MCF 10A (cell line): ENCODE measurements around the gene RETN. TPM values are rescaled to one million over a fixed set of nuclear protein-coding genes. Genes with fewer than 3 reads are reported as not detected.

Experiments
- BruUV-seq: library from RNA; stranded (reverse); fragments of 400-500 nt; replicated peaks from 2 replicates; lab custom pipeline; 2021; lab: Mats Ljungman, UMichigan
- CTCF ChIA-PET: fragments of 300-600 bp; sonication (Branson Sonifier 250); formaldehyde crosslinking; extraction: SDS; loops from one replicate; lab custom pipeline; 2021; ENCODE audit warnings: antibody characterized with exemption, inconsistent platforms; lab: Yijun Ruan, JAX
- POLR2A ChIA-PET: fragments of 300-600, 350-650 bp; sonication (Branson Sonifier 250); formaldehyde crosslinking; extraction: SDS; loops from one replicate; lab custom pipeline; 2020; ENCODE audit warnings: antibody characterized with exemption, inconsistent platforms; lab: Yijun Ruan, JAX
- DNase-seq: peaks from one replicate; pipeline ENCODE4 v3.0.0-alpha.2; 2018; ENCODE audit not compliant: unreplicated experiment
- H3K27ac Mint-ChIP-seq: one replicate; pipeline ENCODE4 v1.8.0; 2022; ENCODE audit warnings: mild to moderate bottlenecking, low read depth, mixed read lengths; ENCODE audit not compliant: unreplicated experiment
- H3K27me3 Mint-ChIP-seq: one replicate; pipeline ENCODE4 v1.8.0; 2022; ENCODE audit warnings: mixed read lengths; ENCODE audit not compliant: insufficient read depth, unreplicated experiment
- H3K36me3 Mint-ChIP-seq: one replicate; pipeline ENCODE4 v1.8.0; 2022; ENCODE audit warnings: mild to moderate bottlenecking, moderate library complexity, mixed read lengths; ENCODE audit not compliant: insufficient read depth, unreplicated experiment
- H3K4me1 Mint-ChIP-seq: one replicate; pipeline ENCODE4 v1.8.0; 2022; ENCODE audit warnings: mixed read lengths; ENCODE audit not compliant: insufficient read depth, unreplicated experiment
- H3K4me3 Mint-ChIP-seq: one replicate; pipeline ENCODE4 v1.8.0; 2022; ENCODE audit warnings: mild to moderate bottlenecking, moderate library complexity, mixed read lengths; ENCODE audit not compliant: unreplicated experiment
- H3K9me3 Mint-ChIP-seq: one replicate; pipeline ENCODE4 v1.8.0; 2022; ENCODE audit warnings: mixed read lengths; ENCODE audit not compliant: unreplicated experiment
- intact Hi-C: fragments of 100-400 bp; cut with micrococcal nuclease; formaldehyde crosslinking; loops from 2 replicates; pipeline ENCODE4 v1.14.1; 2022
- total RNA-seq: library from RNA; stranded (reverse); gene quantifications from 2 replicates; pipeline ENCODE4 v1.2.3, GENCODE V29; 2022
- TF ChIP-seq, protein P1 (sequence below): fragments of 200-600 bp; IDR thresholded peaks from one replicate; pipeline ENCODE4 v1.8.0; 2022; ENCODE audit warnings: antibody characterized with exemption, mild to moderate bottlenecking; ENCODE audit not compliant: unreplicated experiment

RETN gene
- total RNA-seq, 1 experiment from 2014 or later = not detected

DNA sequence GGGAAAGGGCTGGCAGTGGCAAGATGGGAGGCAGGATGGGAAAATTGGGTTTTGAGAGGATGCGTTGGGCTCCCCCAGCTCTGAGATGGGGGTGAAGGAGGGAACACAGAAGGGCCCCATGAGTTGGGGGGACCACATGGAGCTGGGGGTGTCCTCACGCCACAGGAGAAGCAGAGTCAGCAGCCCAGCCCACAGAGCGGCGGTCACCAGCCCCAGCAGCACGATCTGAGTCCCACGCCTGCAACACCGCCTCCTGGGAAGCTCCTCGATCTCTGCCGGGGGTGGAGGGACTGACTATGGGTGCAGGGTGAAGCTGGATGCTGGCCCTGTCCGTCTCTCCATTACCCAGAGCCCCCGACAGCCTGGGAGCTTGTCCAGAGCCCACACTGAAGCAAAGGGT is 29.7 kb downstream of the RETN start:
- TF ChIP-seq, protein P1, sequence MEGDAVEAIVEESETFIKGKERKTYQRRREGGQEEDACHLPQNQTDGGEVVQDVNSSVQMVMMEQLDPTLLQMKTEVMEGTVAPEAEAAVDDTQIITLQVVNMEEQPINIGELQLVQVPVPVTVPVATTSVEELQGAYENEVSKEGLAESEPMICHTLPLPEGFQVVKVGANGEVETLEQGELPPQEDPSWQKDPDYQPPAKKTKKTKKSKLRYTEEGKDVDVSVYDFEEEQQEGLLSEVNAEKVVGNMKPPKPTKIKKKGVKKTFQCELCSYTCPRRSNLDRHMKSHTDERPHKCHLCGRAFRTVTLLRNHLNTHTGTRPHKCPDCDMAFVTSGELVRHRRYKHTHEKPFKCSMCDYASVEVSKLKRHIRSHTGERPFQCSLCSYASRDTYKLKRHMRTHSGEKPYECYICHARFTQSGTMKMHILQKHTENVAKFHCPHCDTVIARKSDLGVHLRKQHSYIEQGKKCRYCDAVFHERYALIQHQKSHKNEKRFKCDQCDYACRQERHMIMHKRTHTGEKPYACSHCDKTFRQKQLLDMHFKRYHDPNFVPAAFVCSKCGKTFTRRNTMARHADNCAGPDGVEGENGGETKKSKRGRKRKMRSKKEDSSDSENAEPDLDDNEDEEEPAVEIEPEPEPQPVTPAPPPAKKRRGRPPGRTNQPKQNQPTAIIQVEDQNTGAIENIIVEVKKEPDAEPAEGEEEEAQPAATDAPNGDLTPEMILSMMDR = no peak
- Mint-ChIP-seq H3K4me1 (peaks cover 10% of the 10 kb centered on the region), H3K36me3 (peaks cover 6% of the 10 kb centered on the region), H3K9me3 (no peaks in the 10 kb centered on the region), H3K4me3 (no peak overlapping the region), H3K27ac (no peak overlapping the region), H3K27me3 (peaks cover 55% of the 10 kb centered on the region)
- CTCF ChIA-PET = interaction anchor here (0.6 to 2.2 kb wide), 3 partner anchors 18 to 130 kb away, joined by 3 to 8 read pairs (median 4); partner anchors contain the start of gene TRAPPC5
- intact Hi-C loops = no loop called here
- no peak for DNase-seq
- POLR2A ChIA-PET = no interaction called here
- no TSS peak for BruUV-seq

DNA sequence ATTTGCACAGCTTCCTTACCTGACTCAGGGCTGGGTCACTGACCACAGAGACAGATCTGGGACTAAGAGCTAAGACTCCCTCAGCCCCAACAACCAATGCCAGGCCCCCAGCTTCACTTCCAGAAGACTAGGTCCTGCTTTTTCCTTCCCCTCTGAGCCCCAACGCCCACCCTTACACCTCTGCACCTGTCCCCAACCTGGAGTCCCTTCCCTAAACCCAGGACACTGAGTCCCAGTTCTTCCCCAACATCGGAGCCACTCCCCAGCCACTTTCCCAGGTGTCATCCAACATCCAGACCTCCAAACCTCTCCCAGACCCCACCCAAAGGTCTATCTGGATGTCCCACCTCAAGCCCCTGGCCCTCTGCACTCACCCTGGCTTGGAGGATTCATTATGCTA is 30.2 kb downstream of the RETN start:
- peaks cover 6% of the 10 kb centered on the region for H3K36me3 Mint-ChIP-seq
- H3K27ac Mint-ChIP-seq = no peak overlapping the region
- H3K27me3 Mint-ChIP-seq = peaks cover 59% of the 10 kb centered on the region
- no peaks in the 10 kb centered on the region for H3K9me3 Mint-ChIP-seq
- ChIA-PET POLR2A (interaction anchor here (0.6 kb wide), 1 partner anchor 102 kb away, joined by 3 read pairs; no protein-coding TSS in a partner anchor), CTCF (interaction anchor here (0.6 to 2.2 kb wide), 4 partner anchors 18 to 158 kb away, joined by 3 to 8 read pairs (median 4); partner anchors contain the start of gene TRAPPC5)
- no peak overlapping the region for H3K4me3 Mint-ChIP-seq
- H3K4me1 Mint-ChIP-seq = peaks cover 10% of the 10 kb centered on the region
- no peak for DNase-seq
- BruUV-seq = no TSS peak
- TF ChIP-seq, protein P1 = no peak
- intact Hi-C loops = no loop called here

DNA sequence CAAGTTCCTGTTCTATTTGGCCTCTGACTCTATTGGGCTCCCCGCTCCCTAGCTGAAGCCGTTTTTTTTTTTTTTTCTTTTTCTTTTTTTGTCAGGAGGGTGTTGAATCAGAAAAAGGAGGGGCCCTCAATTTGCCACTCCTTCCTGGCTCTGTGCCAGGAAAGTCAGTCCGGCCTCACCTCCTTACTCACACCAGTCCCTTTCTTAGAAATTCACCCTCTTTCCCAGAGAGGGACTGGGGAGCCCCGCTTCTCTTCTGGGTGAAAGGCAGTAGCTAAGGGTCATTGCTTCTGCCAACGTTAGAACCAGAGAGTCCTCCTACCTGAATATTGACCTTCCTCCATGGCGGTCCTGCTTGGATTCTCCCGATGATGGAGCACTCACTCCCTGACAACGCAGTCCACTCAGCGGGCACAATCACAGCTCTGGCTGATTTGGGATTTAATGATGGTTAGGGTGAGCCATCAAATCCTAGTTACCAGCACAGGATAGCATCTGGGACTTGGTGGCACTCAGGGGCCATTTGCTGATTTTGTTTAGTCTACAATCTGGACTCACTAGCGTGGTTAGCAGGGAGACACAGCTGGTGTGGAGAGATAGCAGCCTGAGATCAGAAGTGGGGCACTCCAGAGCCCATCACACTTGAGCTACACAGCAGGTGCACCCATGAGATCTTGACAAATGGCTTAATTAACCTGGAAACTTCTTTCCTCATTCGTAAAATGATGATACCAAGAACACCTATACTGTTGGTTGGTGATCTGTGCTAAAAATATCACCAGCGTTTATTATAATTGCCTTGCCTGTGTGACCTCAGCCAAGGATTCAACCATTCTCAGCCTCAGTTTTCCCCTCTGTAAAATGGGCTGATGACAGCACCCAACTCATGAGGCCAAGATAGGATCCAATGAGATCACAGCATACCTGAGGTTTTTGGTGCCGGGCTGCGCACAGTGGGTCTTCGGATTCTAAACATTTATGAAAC is 30.9 kb downstream of the RETN start:
- H3K9me3 Mint-ChIP-seq = no peaks in the 10 kb centered on the region
- peaks cover 10% of the 10 kb centered on the region for H3K4me1 Mint-ChIP-seq
- no peak overlapping the region for H3K4me3 Mint-ChIP-seq
- H3K36me3 Mint-ChIP-seq = peaks cover 6% of the 10 kb centered on the region
- ChIA-PET POLR2A (interaction anchor here (0.6 kb wide), 1 partner anchor 102 kb away, joined by 3 read pairs; no protein-coding TSS in a partner anchor), CTCF (interaction anchor here (0.7 to 1.2 kb wide), 2 partner anchors 22 to 158 kb away, joined by 3 to 4 read pairs; no protein-coding TSS in a partner anchor)
- no TSS peak for BruUV-seq
- H3K27ac Mint-ChIP-seq = no peak overlapping the region
- TF ChIP-seq, protein P1 = no peak
- intact Hi-C loops = no loop called here
- peak; percentile 21 for DNase-seq
- H3K27me3 Mint-ChIP-seq = peaks cover 63% of the 10 kb centered on the region

DNA sequence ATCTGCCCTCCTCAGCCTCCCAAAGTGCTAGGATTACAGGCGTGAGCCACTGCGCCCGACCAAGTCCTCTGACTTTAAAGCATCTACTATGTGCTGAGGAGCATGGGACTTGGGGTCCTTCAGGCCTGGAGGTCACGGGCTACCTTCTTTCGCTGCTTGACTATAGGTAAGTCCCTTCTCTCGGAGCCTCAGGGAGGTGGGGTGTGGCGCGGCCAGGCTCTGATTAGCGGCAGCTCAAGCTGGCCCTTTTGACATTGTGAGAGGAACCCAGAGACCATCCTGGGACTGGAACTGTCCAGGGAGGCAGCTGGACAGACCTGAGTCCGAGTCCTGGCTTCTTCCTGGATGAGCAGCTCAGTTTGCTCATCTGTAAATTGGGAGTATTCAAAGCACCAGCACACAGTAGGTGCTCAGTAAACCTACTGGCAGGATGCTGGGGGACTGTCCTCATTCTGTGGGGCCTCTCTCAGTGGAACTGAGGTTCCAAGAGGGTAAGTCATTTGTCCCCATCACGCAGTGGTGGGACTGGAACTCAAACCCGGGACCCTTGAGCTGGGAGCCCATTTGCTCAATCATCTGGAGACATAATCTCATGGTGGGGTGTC is 32.3 kb downstream of the RETN start:
- H3K36me3 Mint-ChIP-seq = peaks cover 6% of the 10 kb centered on the region

More for the DNA sequence above, 32.3 kb downstream of the RETN start:
- TF ChIP-seq, protein P1 = no peak
- Mint-ChIP-seq H3K9me3 (no peaks in the 10 kb centered on the region), H3K27ac (no peak overlapping the region), H3K4me1 (peaks cover 10% of the 10 kb centered on the region), H3K4me3 (no peak overlapping the region), H3K27me3 (peaks cover 62% of the 10 kb centered on the region)
- ChIA-PET CTCF (interaction anchor here (0.6 to 0.7 kb wide), 2 partner anchors 68 to 151 kb away, joined by 3 to 4 read pairs; partner anchors contain the start of gene PCP2), POLR2A (interaction anchor here (0.5 kb wide), 1 partner anchor 130 kb away, joined by 3 read pairs; no protein-coding TSS in a partner anchor)
- DNase-seq = no peak
- BruUV-seq = no TSS peak
- intact Hi-C loops = no loop called here
